Epithelial cell of esophagus (primary cell): ENCODE data around the gene BTAF1.
A peak's percentile ranks its signal among the peaks of the same experiment; 100 is the strongest.
"Not testable (repeated sequence)": the region's sequence is repeated elsewhere in the genome, so short reads cannot be mapped to it uniquely, and the experiment has no call there.

Experiments
- DNase-seq: peaks from one replicate; pipeline ENCODE4 v3.0.0; 2010; ENCODE audit warnings: low read depth
- H3K4me3 ChIP-seq: 2 replicates; pipeline ENCODE4 v1.5.1; 2011; ENCODE audit warnings: mild to moderate bottlenecking, low read length, control low read depth
- CTCF ChIP-seq: IDR thresholded peaks from 2 replicates; pipeline ENCODE4 v1.5.1; 2011; ENCODE audit warnings: low read depth, mild to moderate bottlenecking, low read length, control low read depth, inconsistent platforms; ENCODE audit not compliant: insufficient read depth; ENCODE audit errors: missing control alignments

BTAF1 gene

GRCh38 chr10:91884536-91884935 is 39.0 kb upstream of the BTAF1 start:
- TF ChIP-seq CTCF = no peak
- DNase-seq = no peak

GRCh38 chr10:91885362-91886079 is 38.0 kb upstream of the BTAF1 start:
- no peak overlapping the region for H3K4me3 ChIP-seq
- no peak for TF ChIP-seq CTCF
- DNase-seq = no peak

More at GRCh38 chr10:91884536-91884935, 39.0 kb upstream of the BTAF1 start:
- H3K4me3 ChIP-seq = no peak overlapping the region

- no peak for DNase-seq
- no peak for TF ChIP-seq CTCF
- H3K4me3 ChIP-seq = peak overlapping the region; percentile 44
Observed at GRCh38 chr10:91886954-91887271, 36.7 kb upstream of the BTAF1 start.

GRCh38 chr10:91887272-91888076 is 36.1 kb upstream of the BTAF1 start:
- H3K4me3 ChIP-seq = peak overlapping the region; percentile 44
- TF ChIP-seq CTCF = no peak
- DNase-seq = no peak

GRCh38 chr10:91891125-91892001 is 32.2 kb upstream of the BTAF1 start:
- H3K4me3 ChIP-seq = no peak overlapping the region
- DNase-seq = peak; percentile 45
- no peak for TF ChIP-seq CTCF

- H3K4me3 ChIP-seq = no peak overlapping the region
- no peak for DNase-seq
- TF ChIP-seq CTCF = no peak
Observed at GRCh38 chr10:91893051-91893450, 30.5 kb upstream of the BTAF1 start.

GRCh38 chr10:91894261-91894685 is 29.3 kb upstream of the BTAF1 start:
- H3K4me3 ChIP-seq, DNase-seq: not testable (repeated sequence)
